Measurements from ENCODE around the gene ZNF804A. TPM values are rescaled to one million over a fixed set of nuclear protein-coding genes. Genes with fewer than 3 reads are reported as not detected.
A peak's percentile ranks its signal among the peaks of the same experiment; 100 is the strongest.

The ZNF804A gene
- total RNA-seq, 1 experiment from 2014 or later: 3.4 TPM

DNA sequence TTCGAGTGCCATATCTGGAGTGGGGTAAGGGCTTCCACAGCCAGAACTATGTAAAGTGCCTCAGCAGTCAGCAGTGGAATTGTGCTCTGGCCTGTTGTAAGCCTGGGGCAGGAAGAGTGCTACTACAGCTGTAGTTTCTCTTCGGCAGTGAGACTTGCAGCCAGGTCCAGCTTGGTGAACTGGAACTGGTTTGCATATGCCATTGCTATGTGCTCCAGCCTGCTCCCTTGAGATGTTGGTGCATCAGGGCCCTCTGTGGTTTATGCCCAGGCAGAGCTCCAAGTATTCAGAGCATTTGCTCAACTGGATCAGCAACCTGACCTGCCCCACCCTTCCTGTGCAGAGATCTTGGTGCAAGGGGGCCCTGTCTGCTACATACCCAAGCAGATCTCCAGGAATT, 47.8 kb downstream of the ZNF804A start:
- no peak overlapping the region for H3K4me3 ChIP-seq (ENCODE audit: low read depth, low read length, poor library complexity, severe bottlenecking)
- H3K4me1 ChIP-seq (ENCODE audit: insufficient read depth, low read length, poor library complexity, severe bottlenecking): peaks cover 9% of the 10 kb centered on the region
- H3K9me3 ChIP-seq (ENCODE audit: low read depth, low read length, poor library complexity, severe bottlenecking): peaks cover 25% of the 10 kb centered on the region
- intact Hi-C loops (cut with micrococcal nuclease; ENCODE audit: unreplicated experiment): loop anchor here (10.0 kb wide), 1 partner anchor 259 kb away; no protein-coding TSS in a partner anchor
- TF ChIP-seq, protein P1, sequence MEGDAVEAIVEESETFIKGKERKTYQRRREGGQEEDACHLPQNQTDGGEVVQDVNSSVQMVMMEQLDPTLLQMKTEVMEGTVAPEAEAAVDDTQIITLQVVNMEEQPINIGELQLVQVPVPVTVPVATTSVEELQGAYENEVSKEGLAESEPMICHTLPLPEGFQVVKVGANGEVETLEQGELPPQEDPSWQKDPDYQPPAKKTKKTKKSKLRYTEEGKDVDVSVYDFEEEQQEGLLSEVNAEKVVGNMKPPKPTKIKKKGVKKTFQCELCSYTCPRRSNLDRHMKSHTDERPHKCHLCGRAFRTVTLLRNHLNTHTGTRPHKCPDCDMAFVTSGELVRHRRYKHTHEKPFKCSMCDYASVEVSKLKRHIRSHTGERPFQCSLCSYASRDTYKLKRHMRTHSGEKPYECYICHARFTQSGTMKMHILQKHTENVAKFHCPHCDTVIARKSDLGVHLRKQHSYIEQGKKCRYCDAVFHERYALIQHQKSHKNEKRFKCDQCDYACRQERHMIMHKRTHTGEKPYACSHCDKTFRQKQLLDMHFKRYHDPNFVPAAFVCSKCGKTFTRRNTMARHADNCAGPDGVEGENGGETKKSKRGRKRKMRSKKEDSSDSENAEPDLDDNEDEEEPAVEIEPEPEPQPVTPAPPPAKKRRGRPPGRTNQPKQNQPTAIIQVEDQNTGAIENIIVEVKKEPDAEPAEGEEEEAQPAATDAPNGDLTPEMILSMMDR (conservative IDR thresholded peaks at IDR 0.05; ENCODE audit: low read depth, low read length): no peak
- no peak for TF ChIP-seq EZH2 (IDR thresholded peaks at IDR 0.05; ENCODE audit: borderline replicate concordance, low read depth, low read length, poor library complexity, severe bottlenecking)
- CTCF ChIA-PET: no interaction called here
- peaks cover 9% of the 10 kb centered on the region for H3K36me3 ChIP-seq (ENCODE audit: insufficient read depth, low read length, poor library complexity, severe bottlenecking)
- no peak overlapping the region for H3K27ac ChIP-seq (ENCODE audit: low read depth, low read length, poor library complexity, severe bottlenecking)
- BruUV-seq (replicated peaks): no TSS peak
- POLR2A ChIA-PET (ENCODE audit: low non-redundant PET): no interaction called here
- H3K27me3 ChIP-seq (replicated peaks; ENCODE audit: insufficient read depth, low read depth, low read length, poor library complexity): no peaks in the 10 kb centered on the region
- no peak for DNase-seq (ENCODE audit: low spot score)

- ChIA-PET CTCF (no interaction called here), POLR2A (ENCODE audit: low non-redundant PET) (interaction anchor here (0.6 kb wide), 1 partner anchor 34 kb away, joined by 3 read pairs; no protein-coding TSS in a partner anchor)
- no peak for DNase-seq (ENCODE audit: low spot score)
- BruUV-seq (replicated peaks): no TSS peak
- intact Hi-C loops (cut with micrococcal nuclease; ENCODE audit: unreplicated experiment): loop anchor here (10.0 kb wide), 1 partner anchor 258 kb away; no protein-coding TSS in a partner anchor
- Histone ChIP-seq H3K36me3 (ENCODE audit: insufficient read depth, low read length, poor library complexity, severe bottlenecking) (peaks cover 9% of the 10 kb centered on the region), H3K27me3 (replicated peaks; ENCODE audit: insufficient read depth, low read depth, low read length, poor library complexity) (no peaks in the 10 kb centered on the region), H3K4me1 (ENCODE audit: insufficient read depth, low read length, poor library complexity, severe bottlenecking) (peaks cover 9% of the 10 kb centered on the region), H3K27ac (ENCODE audit: low read depth, low read length, poor library complexity, severe bottlenecking) (no peak overlapping the region), H3K9me3 (ENCODE audit: low read depth, low read length, poor library complexity, severe bottlenecking) (peaks cover 25% of the 10 kb centered on the region), H3K4me3 (ENCODE audit: low read depth, low read length, poor library complexity, severe bottlenecking) (no peak overlapping the region)
- no peak for TF ChIP-seq EZH2 (IDR thresholded peaks at IDR 0.05; ENCODE audit: borderline replicate concordance, low read depth, low read length, poor library complexity, severe bottlenecking)
These were observed 48.3 kb downstream of the ZNF804A start for GRCh38 chr2:184646593-184646992.

- DNase-seq (ENCODE audit: low spot score): peak; percentile 50
- Histone ChIP-seq H3K27me3 (replicated peaks; ENCODE audit: insufficient read depth, low read depth, low read length, poor library complexity) (no peaks in the 10 kb centered on the region), H3K4me1 (ENCODE audit: insufficient read depth, low read length, poor library complexity, severe bottlenecking) (peaks cover 18% of the 10 kb centered on the region), H3K9me3 (ENCODE audit: low read depth, low read length, poor library complexity, severe bottlenecking) (no peaks in the 10 kb centered on the region), H3K4me3 (ENCODE audit: low read depth, low read length, poor library complexity, severe bottlenecking) (no peak overlapping the region), H3K36me3 (ENCODE audit: insufficient read depth, low read length, poor library complexity, severe bottlenecking) (no peaks in the 10 kb centered on the region), H3K27ac (ENCODE audit: low read depth, low read length, poor library complexity, severe bottlenecking) (no peak overlapping the region)
- ChIA-PET POLR2A (ENCODE audit: low non-redundant PET) (no interaction called here), CTCF (no interaction called here)
- BruUV-seq (replicated peaks): no TSS peak
- no peak for TF ChIP-seq EZH2 (IDR thresholded peaks at IDR 0.05; ENCODE audit: borderline replicate concordance, low read depth, low read length, poor library complexity, severe bottlenecking)
- TF ChIP-seq, protein P1 (conservative IDR thresholded peaks at IDR 0.05; ENCODE audit: low read depth, low read length): no peak
- intact Hi-C loops (cut with micrococcal nuclease; ENCODE audit: unreplicated experiment): loop anchor here (5.0 kb wide), 1 partner anchor 112 kb away; no protein-coding TSS in a partner anchor
These were observed 56.6 kb downstream of the ZNF804A start for GRCh38 chr2:184654945-184655344.

GRCh38 chr2:184677171-184677570, 78.8 kb downstream of the ZNF804A start:
- Histone ChIP-seq H3K4me1 (ENCODE audit: insufficient read depth, low read length, poor library complexity, severe bottlenecking) (no peaks in the 10 kb centered on the region), H3K27ac (ENCODE audit: low read depth, low read length, poor library complexity, severe bottlenecking) (no peak overlapping the region), H3K9me3 (ENCODE audit: low read depth, low read length, poor library complexity, severe bottlenecking) (peaks cover 7% of the 10 kb centered on the region), H3K27me3 (replicated peaks; ENCODE audit: insufficient read depth, low read depth, low read length, poor library complexity) (no peaks in the 10 kb centered on the region), H3K4me3 (ENCODE audit: low read depth, low read length, poor library complexity, severe bottlenecking) (no peak overlapping the region), H3K36me3 (ENCODE audit: insufficient read depth, low read length, poor library complexity, severe bottlenecking) (no peaks in the 10 kb centered on the region)
- ChIA-PET POLR2A (ENCODE audit: low non-redundant PET) (no interaction called here), CTCF (no interaction called here)
- DNase-seq (ENCODE audit: low spot score): peak; percentile 27
- BruUV-seq (replicated peaks): no TSS peak
- intact Hi-C loops (cut with micrococcal nuclease; ENCODE audit: unreplicated experiment): no loop called here
- TF ChIP-seq EZH2 (IDR thresholded peaks at IDR 0.05; ENCODE audit: borderline replicate concordance, low read depth, low read length, poor library complexity, severe bottlenecking): no peak
- TF ChIP-seq, protein P1 (conservative IDR thresholded peaks at IDR 0.05; ENCODE audit: low read depth, low read length): no peak
